ENCODE data around the gene C12orf56. TPM values are rescaled to one million over a fixed set of nuclear protein-coding genes. Genes with fewer than 3 reads are reported as not detected.
"Not testable (repeated sequence)": the region's sequence is repeated elsewhere in the genome, so short reads cannot be mapped to it uniquely, and the experiment has no call there.

The C12orf56 gene
- total RNA-seq, 2 donors from 2014 or later = not detected

DNA sequence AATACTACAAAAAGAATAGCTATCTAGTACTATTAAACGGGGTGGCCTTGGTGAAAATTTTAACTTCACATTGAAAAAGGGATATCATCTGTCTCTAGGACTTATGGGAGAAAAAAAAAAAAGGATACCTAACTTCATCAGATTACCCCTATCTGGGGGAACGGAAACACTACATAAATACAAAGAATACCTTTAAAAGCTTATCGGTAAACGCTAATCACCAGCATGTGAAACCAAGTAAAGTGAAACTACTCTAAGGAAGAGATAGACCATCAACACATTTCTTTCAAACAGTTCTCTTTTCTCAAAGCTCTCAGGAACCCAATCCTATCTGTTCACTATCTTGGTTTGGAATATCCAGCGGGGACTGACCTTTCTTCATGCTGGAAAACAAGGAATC is 172.0 kb downstream of the C12orf56 start:
- Mint-ChIP-seq H3K27ac (peak overlapping the region; percentile 38), H3K9me3 (no peaks in the 10 kb centered on the region), H3K27me3 (no peaks in the 10 kb centered on the region), H3K4me1 (peaks cover 14% of the 10 kb centered on the region), H3K4me3 (peak overlapping the region; percentile 61), H3K36me3 (ENCODE audit: low read depth) (peaks cover 30% of the 10 kb centered on the region)
- ATAC-seq (replicated peaks) = no peak

DNA sequence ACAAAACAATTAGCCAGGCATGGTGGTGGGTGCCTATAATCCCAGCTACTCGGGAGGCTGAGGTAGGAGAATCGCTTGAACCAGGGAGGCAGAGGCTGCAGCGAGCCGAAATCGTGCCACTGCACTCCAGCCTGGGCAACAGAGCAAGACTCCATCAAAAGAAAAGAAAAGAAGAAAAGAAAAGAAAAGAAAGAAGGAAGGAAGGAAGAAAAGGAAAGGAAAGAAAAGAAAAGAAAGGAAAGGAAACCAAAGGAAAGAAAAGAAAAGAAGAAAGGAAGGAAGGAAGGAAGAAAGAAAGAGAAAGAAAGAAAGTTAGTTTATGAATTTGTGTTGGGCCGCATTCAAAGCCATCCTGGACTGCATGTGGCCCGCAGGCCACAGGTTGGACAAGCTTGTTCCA is 172.9 kb downstream of the C12orf56 start:
- not testable (repeated sequence) for H3K27me3 Mint-ChIP-seq; ATAC-seq (replicated peaks); H3K4me3 Mint-ChIP-seq; H3K9me3 Mint-ChIP-seq; H3K27ac Mint-ChIP-seq; H3K4me1 Mint-ChIP-seq
- peaks cover 33% of the 10 kb centered on the region for H3K36me3 Mint-ChIP-seq (ENCODE audit: low read depth)

DNA sequence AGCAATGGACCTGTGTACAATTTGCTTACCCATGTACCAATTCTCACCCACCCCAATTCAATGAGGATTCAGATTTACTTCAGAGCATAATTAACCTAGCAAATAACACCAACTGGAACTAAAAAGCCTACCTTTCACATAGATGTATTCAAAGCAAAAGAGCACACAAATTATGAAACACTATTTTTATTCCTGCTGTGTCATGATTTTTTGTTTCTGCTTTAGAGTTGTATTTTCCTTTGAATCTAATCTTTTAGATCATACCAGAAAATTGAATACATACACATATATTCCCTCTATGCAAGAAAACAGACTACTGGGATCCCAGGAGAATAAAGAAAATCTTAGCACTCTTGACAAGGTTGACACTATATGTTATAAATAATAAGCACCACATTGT is 174.3 kb downstream of the C12orf56 start:
- Mint-ChIP-seq H3K36me3 (ENCODE audit: low read depth) (peaks cover 39% of the 10 kb centered on the region), H3K27ac (no peak overlapping the region)

More for the DNA sequence above, 174.3 kb downstream of the C12orf56 start:
- Mint-ChIP-seq H3K4me1 (peaks cover 4% of the 10 kb centered on the region), H3K4me3 (no peak overlapping the region), H3K27me3 (no peaks in the 10 kb centered on the region), H3K9me3 (no peaks in the 10 kb centered on the region)
- ATAC-seq (replicated peaks) = no peak

Other genes with a start within 250 kb of the C12orf56 start
- gene KICS2, start 168.5 kb downstream of the C12orf56 start, total RNA-seq = 10 to 100 TPM in 1 of 2 donors, 1 to 10 TPM in 1; 9.9 to 14.2 TPM
- gene XPOT, start 13.6 kb upstream of the C12orf56 start, total RNA-seq = 100 to 1,000 TPM in 1 of 2 donors, 10 to 100 TPM in 1; 72.7 to 131 TPM
- gene TBK1, start 61.4 kb upstream of the C12orf56 start, total RNA-seq = 10 to 100 TPM; 36.7 to 37.1 TPM
- gene RASSF3, start 219.7 kb upstream of the C12orf56 start, total RNA-seq = 10 to 100 TPM; 31.0 to 43.9 TPM

All from activated T-helper 17 cell treated with anti-CD3 and anti-CD28 coated beads, Interleukin-2, amount 50 U/mL, for 72 hours (primary cell).